GM23248 (cell line): ENCODE data around the gene COPS9. TPM values are rescaled to one million over a fixed set of nuclear protein-coding genes. Genes with fewer than 3 reads are reported as not detected.
A peak's percentile ranks its signal among the peaks of the same experiment; 100 is the strongest.

Experiments used
- DNase-seq: peaks from one replicate; pipeline ENCODE4 v3.0.0-alpha.2; 2015
- H2AFZ ChIP-seq: fragments of 200-600 bp; sonication (generic); 2 replicates; pipeline ENCODE4 v1.6.1; 2016; ENCODE audit warnings: antibody characterized with exemption
- H3F3A ChIP-seq: fragments of 200-600 bp; sonication (generic); 2 replicates; pipeline ENCODE4 v1.6.1; 2016; ENCODE audit warnings: mild to moderate bottlenecking, antibody characterized with exemption, mixed run types; ENCODE audit not compliant: insufficient read depth
- H3K27ac ChIP-seq: fragments of 200-600 bp; sonication (generic); 2 replicates; pipeline ENCODE4 v1.5.1; 2016; ENCODE audit warnings: mild to moderate bottlenecking
- H3K27me3 ChIP-seq: fragments of 200-600 bp; sonication (generic); replicated peaks from 2 replicates; pipeline ENCODE4 v1.6.1; 2016; ENCODE audit warnings: mild to moderate bottlenecking; ENCODE audit not compliant: insufficient read depth
- H3K36me3 ChIP-seq: fragments of 200-600 bp; sonication (generic); 2 replicates; pipeline ENCODE4 v1.6.1; 2016; ENCODE audit warnings: low read depth, mild to moderate bottlenecking
- H3K4me1 ChIP-seq: fragments of 200-600 bp; sonication (generic); 2 replicates; pipeline ENCODE4 v1.6.1; 2016; ENCODE audit warnings: mild to moderate bottlenecking; ENCODE audit not compliant: insufficient read depth
- H3K4me2 ChIP-seq: fragments of 200-600 bp; sonication (generic); one replicate; pipeline ENCODE4 v1.6.1; 2016; ENCODE audit warnings: mild to moderate bottlenecking; ENCODE audit not compliant: unreplicated experiment
- H3K4me3 ChIP-seq: fragments of 200-600 bp; sonication (generic); 2 replicates; pipeline ENCODE4 v1.5.1; 2016; ENCODE audit warnings: mild to moderate bottlenecking
- H3K79me2 ChIP-seq: fragments of 200-600 bp; sonication (generic); 2 replicates; pipeline ENCODE4 v1.6.1; 2016; ENCODE audit warnings: mild to moderate bottlenecking; ENCODE audit not compliant: insufficient read depth
- H3K9ac ChIP-seq: fragments of 200-600 bp; sonication (generic); 2 replicates; pipeline ENCODE4 v1.6.1; 2016; ENCODE audit warnings: mild to moderate bottlenecking
- H3K9me2 ChIP-seq: fragments of 200-600 bp; sonication (generic); 2 replicates; pipeline ENCODE4 v1.6.1; 2016; ENCODE audit warnings: mixed run types, mild to moderate bottlenecking, moderate library complexity; ENCODE audit not compliant: insufficient read depth
- H3K9me3 ChIP-seq: fragments of 200-600 bp; sonication (generic); one replicate; pipeline ENCODE4 v1.6.1; 2017; ENCODE audit warnings: low read depth
- H4K20me1 ChIP-seq: fragments of 200-600 bp; sonication (generic); 2 replicates; pipeline ENCODE4 v1.6.0; 2016; ENCODE audit not compliant: insufficient read depth
- EZH2 ChIP-seq: fragments of 200-600 bp; sonication (generic); IDR thresholded peaks from 2 replicates; pipeline ENCODE4 v1.6.1; 2018; ENCODE audit warnings: antibody characterized with exemption, mild to moderate bottlenecking; ENCODE audit not compliant: insufficient read depth, poor library complexity, severe bottlenecking
- EZH2phosphoT487 ChIP-seq: fragments of 200-600 bp; sonication (generic); IDR thresholded peaks from 2 replicates; pipeline ENCODE4 v1.6.1; 2018; ENCODE audit warnings: antibody characterized with exemption, moderate library complexity, mild to moderate bottlenecking, low read depth; ENCODE audit not compliant: insufficient read depth
- WGBS, 2 experiments: methylation state at CpG; one replicate each; pipeline ENCODE4 v1.1.6; 2015 to 2017; ENCODE audit warnings: low lambda C conversion rate in 2 of 2, low coverage in 1 of 2; ENCODE audit errors: missing lambda C conversion rate in 2 of 2; 5-methylcytosine and 5-hydroxymethylcytosine counted together
- in situ Hi-C: fragments of 300-500 bp; cut with MboI; formaldehyde crosslinking; loops from 2 replicates; pipeline ENCODE4 v1.15.0; 2020
- polyA plus RNA-seq: library from polyadenylated mRNA; unstranded; fragments of >200 nt; fragmentation: Nextera tagmentation; extraction: Ambion mirVana; gene quantifications from 2 replicates; pipeline ENCODE4 v1.2.1, GENCODE V29; 2016
- total RNA-seq: library from RNA; depleted of rRNA; stranded (reverse); fragments of >200 nt; shearing (Covaris generic); gene quantifications from 2 replicates; pipeline ENCODE4 v1.2.3, GENCODE V29; 2014

Gene COPS9
- total and polyA plus RNA-seq, 2 experiments from 2014 or later: 114 to 350 TPM

DNA sequence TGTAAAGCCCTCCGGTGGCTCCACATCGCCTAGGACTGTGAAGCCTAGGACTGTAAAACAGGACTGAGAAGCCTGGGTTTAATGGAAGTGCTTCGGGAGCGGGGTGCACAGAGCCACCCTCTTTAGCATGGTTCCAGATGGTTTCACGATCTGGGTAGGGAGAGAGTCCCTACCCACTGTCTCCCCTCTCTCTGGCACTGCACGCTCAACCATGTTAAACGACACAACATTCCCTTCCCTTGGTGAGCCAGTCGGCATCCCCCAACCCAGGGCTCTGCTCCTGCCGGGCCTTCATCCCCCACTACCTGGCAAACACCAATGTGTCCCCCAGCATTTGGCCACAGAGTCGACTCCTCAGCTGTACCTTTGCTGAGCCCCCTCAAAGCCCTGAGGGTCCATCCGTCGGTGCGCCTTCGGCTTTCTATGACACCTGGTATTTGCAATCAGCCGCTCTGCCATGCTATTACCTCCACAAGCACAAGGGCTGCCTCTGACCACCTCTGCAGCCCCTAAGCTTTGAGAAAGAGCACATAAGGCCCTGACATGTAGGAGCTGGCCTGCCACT, 1.1 kb downstream of the COPS9 start:
- 63 to 65% methylated on average over 14 to 15 of the region's 15 CpGs for WGBS, 2 experiments
- peak overlapping the region; percentile 86 for H3K4me2 ChIP-seq
- peaks cover 33% of the 10 kb centered on the region for H3K79me2 ChIP-seq
- H3K27me3 ChIP-seq: no peaks in the 10 kb centered on the region
- H3K9ac ChIP-seq: peak overlapping the region; percentile 95
- peak overlapping the region; percentile 94 for H2AFZ ChIP-seq
- H3F3A ChIP-seq: no peaks in the 10 kb centered on the region
- H3K27ac ChIP-seq: peak overlapping the region; percentile 2; the same call in 1 of the 2 replicates
- no peaks in the 10 kb centered on the region for H3K9me2 ChIP-seq
- peak overlapping the region; percentile 72 for H3K4me3 ChIP-seq
- H4K20me1 ChIP-seq: no peaks in the 10 kb centered on the region
- H3K4me1 ChIP-seq: peaks cover 12% of the 10 kb centered on the region; the same call in 1 of the 2 replicates
- in situ Hi-C loops: no loop called here
- H3K36me3 ChIP-seq: no peaks in the 10 kb centered on the region; the same call in 1 of the 2 replicates
- DNase-seq: no peak
- H3K9me3 ChIP-seq: no peaks in the 10 kb centered on the region
- TF ChIP-seq EZH2: no peak
- TF ChIP-seq EZH2phosphoT487: no peak

DNA sequence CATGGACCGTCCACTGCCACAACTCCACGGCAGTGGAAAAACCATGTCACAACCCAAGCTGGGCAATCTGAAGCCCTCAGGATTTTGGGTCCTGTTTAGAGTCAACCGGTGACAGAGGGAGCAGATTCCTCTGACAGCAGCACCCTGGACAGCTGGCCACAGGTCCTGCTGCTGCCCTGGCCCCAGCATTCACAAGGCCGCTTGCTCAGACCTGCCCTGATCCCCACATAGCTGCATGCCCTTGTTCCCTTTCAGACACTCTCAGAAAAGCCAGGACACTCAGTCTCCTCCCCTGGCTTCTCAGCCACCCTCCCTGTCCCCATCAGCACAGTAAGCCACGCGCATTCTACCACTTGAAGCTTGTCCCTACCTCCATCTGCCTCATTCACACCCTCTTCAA, 1.6 kb downstream of the COPS9 start:
- DNase-seq: peak; percentile 23
- WGBS, 2 experiments: 95% methylated on average over 6 of the region's 6 CpGs
- Histone ChIP-seq H3K9me3 (no peaks in the 10 kb centered on the region), H3K27me3 (no peaks in the 10 kb centered on the region), H3K9ac (peak overlapping the region; percentile 95), H3K4me3 (peak overlapping the region; percentile 72; the same call in 1 of the 2 replicates), H3K9me2 (no peaks in the 10 kb centered on the region), H3K79me2 (peaks cover 33% of the 10 kb centered on the region), H3K4me2 (peak overlapping the region; percentile 86), H2AFZ (no peak overlapping the region), H3F3A (no peaks in the 10 kb centered on the region), H4K20me1 (no peaks in the 10 kb centered on the region), H3K4me1 (peaks cover 12% of the 10 kb centered on the region; the same call in 1 of the 2 replicates), H3K36me3 (no peaks in the 10 kb centered on the region; the same call in 1 of the 2 replicates), H3K27ac (no peak overlapping the region)
- TF ChIP-seq EZH2phosphoT487 (no peak), EZH2 (no peak)
- in situ Hi-C loops: no loop called here

DNA sequence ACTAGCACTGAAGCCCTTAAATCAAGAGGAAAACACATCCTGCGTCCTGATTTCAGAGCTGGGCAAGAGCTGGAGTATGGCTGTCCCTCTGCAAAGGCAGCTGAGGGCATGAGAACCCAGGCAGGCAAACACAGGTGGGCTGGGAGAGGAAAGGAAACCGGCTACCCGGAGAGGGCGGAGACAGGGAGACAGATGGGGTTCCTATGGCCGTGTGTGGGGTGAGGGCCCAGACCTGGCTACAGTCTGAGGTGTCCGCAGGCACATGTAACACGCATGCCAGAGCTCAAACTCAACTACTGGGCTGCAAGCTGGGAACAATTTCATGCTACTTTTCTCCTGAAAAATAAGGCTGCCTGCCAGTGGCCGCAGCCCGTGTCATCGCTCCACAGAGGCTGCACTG, 2.7 kb downstream of the COPS9 start:
- peaks cover 33% of the 10 kb centered on the region for H3K79me2 ChIP-seq
- H3K27me3 ChIP-seq: no peaks in the 10 kb centered on the region
- no peaks in the 10 kb centered on the region for H3K9me2 ChIP-seq
- no peak overlapping the region for H3K4me3 ChIP-seq
- no peaks in the 10 kb centered on the region for H3F3A ChIP-seq
- H3K9me3 ChIP-seq: no peaks in the 10 kb centered on the region
- TF ChIP-seq EZH2 (no peak), EZH2phosphoT487 (no peak)
- no peak overlapping the region for H3K27ac ChIP-seq
- no peak overlapping the region for H3K9ac ChIP-seq
- H4K20me1 ChIP-seq: no peaks in the 10 kb centered on the region
- H3K36me3 ChIP-seq: no peaks in the 10 kb centered on the region; the same call in 1 of the 2 replicates
- 82 to 86% methylated on average over 10 of the region's 10 CpGs for WGBS, 2 experiments
- no peak overlapping the region for H2AFZ ChIP-seq
- H3K4me2 ChIP-seq: no peak overlapping the region
- in situ Hi-C loops: no loop called here
- H3K4me1 ChIP-seq: peaks cover 9% of the 10 kb centered on the region; the same call in 1 of the 2 replicates
- DNase-seq: no peak

DNA sequence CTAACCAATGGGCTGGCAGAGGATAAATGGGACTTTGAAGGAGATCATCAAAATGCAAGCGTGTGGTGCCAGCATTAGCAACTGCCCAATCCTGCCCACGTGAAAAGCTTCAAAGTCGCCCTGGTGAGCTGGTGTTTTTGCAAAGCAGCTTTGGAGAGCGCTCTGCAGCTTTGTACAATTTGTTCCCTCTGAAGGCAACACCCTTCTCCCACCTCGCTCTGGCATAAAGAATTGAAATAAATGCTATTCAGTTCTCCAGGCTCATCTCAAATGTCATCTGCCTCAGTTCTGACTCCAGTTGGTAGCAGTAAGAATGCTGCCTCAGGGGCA, 3.5 kb downstream of the COPS9 start:
- WGBS, 2 experiments: 85 to 89% methylated on average over 5 of the region's 5 CpGs
- H3K27ac ChIP-seq: no peak overlapping the region
- in situ Hi-C loops: no loop called here

More for the DNA sequence above, 3.5 kb downstream of the COPS9 start:
- Histone ChIP-seq H3K4me2 (no peak overlapping the region), H3K79me2 (peaks cover 33% of the 10 kb centered on the region), H3K9me2 (no peaks in the 10 kb centered on the region), H3K4me3 (no peak overlapping the region), H3K4me1 (peaks cover 8% of the 10 kb centered on the region; the same call in 1 of the 2 replicates), H3K9me3 (no peaks in the 10 kb centered on the region), H4K20me1 (no peaks in the 10 kb centered on the region), H2AFZ (no peak overlapping the region), H3K27me3 (no peaks in the 10 kb centered on the region), H3K36me3 (no peaks in the 10 kb centered on the region; the same call in 1 of the 2 replicates), H3F3A (no peaks in the 10 kb centered on the region), H3K9ac (no peak overlapping the region)
- TF ChIP-seq EZH2 (no peak), EZH2phosphoT487 (no peak)
- no peak for DNase-seq
